H4 (cell line): Measurements from ENCODE around the gene SMC4. TPM values are rescaled to one million over a fixed set of nuclear protein-coding genes. Genes with fewer than 3 reads are reported as not detected.
"Not testable (repeated sequence)": the region's sequence is repeated elsewhere in the genome, so short reads cannot be mapped to it uniquely, and the experiment has no call there.

Experiments
- DNase-seq: peaks from one replicate; pipeline ENCODE4 v3.0.0-alpha.2; 2015; ENCODE audit warnings: low spot score
- total RNA-seq: library from RNA; depleted of rRNA; stranded (reverse); fragments of >200 nt; shearing (Covaris generic); gene quantifications from 2 replicates; pipeline ENCODE4 v1.2.3, GENCODE V29; 2014; rRNA removed

Gene SMC4
- 69.3 and 115 TPM in 2 replicates for total RNA-seq

GRCh38 chr3:160399125-160400029 lies at the start of gene SMC4, which contains the start of gene IFT80:
Gene SMC4, plus strand, starts transcription at chr3:160399650. Its CDS starts 1,177 bp downstream, at chr3:160400827.
Gene IFT80, minus strand, starts transcription at chr3:160399225. Its CDS starts 14,625 bp downstream, at chr3:160384600.
- peak; percentile 96 for DNase-seq

GRCh38 chr3:160355826-160356225 lies 43.6 kb upstream of the SMC4 start:
- DNase-seq = no peak

- DNase-seq = not testable (repeated sequence)
Observed at GRCh38 chr3:160362896-160363295, 36.6 kb upstream of the SMC4 start.

GRCh38 chr3:160365869-160366522 lies 33.5 kb upstream of the SMC4 start:
- DNase-seq = no peak

GRCh38 chr3:160368804-160369203 lies 30.6 kb upstream of the SMC4 start:
- peak; percentile 14 for DNase-seq

GRCh38 chr3:160369784-160370183 lies 29.7 kb upstream of the SMC4 start:
- no peak for DNase-seq

GRCh38 chr3:160370987-160371857 lies 28.2 kb upstream of the SMC4 start:
- no peak for DNase-seq

GRCh38 chr3:160372780-160373179 lies 26.7 kb upstream of the SMC4 start:
- DNase-seq = peak; percentile 53

GRCh38 chr3:160373655-160374054 lies 25.8 kb upstream of the SMC4 start:
- DNase-seq = no peak

- DNase-seq = no peak
Observed at GRCh38 chr3:160374472-160374871, 25.0 kb upstream of the SMC4 start.

- no peak for DNase-seq
Observed at GRCh38 chr3:160374925-160375324, 24.5 kb upstream of the SMC4 start.

- no peak for DNase-seq
Observed at GRCh38 chr3:160376681-160377080, 22.8 kb upstream of the SMC4 start.

- DNase-seq = no peak
Observed at GRCh38 chr3:160378331-160379109, 20.9 kb upstream of the SMC4 start.

GRCh38 chr3:160379628-160380214 lies 19.7 kb upstream of the SMC4 start:
- no peak for DNase-seq

GRCh38 chr3:160381470-160381869 lies 18.0 kb upstream of the SMC4 start:
- DNase-seq = no peak

- DNase-seq = no peak
Observed at GRCh38 chr3:160384639-160385318, 14.7 kb upstream of the SMC4 start.

GRCh38 chr3:160390565-160391138 lies 8.8 kb upstream of the SMC4 start:
- no peak for DNase-seq

- DNase-seq = no peak
Observed at GRCh38 chr3:160392798-160393197, 6.7 kb upstream of the SMC4 start.

GRCh38 chr3:160393346-160394008 lies 6.0 kb upstream of the SMC4 start:
- DNase-seq = no peak
